ENCODE results near the gene KIRREL3.

DNA sequence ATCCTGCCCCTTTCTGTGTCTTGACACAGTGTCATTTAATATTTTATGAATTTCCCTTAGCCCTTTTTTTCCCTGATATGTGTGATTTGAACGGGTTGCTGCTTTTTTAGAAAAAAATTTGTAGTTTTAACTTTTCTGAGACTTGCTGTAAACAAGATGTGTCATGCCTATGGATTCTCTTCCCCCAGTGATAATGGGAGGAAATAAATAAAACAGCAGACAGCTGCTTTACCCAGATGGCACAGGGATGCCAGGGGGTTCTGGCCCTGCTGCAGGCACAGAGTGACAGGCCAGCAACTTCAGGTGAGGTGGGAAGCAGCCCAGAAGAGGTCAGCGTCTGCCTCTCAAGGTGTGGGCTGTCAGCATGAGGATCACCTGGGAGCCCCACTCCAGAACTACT lies 266.9 kb downstream of the KIRREL3 start:
- TF ChIP-seq POLR2AphosphoS5 (IDR thresholded peaks at IDR 0.05): no peak
- TF ChIP-seq, protein P1, sequence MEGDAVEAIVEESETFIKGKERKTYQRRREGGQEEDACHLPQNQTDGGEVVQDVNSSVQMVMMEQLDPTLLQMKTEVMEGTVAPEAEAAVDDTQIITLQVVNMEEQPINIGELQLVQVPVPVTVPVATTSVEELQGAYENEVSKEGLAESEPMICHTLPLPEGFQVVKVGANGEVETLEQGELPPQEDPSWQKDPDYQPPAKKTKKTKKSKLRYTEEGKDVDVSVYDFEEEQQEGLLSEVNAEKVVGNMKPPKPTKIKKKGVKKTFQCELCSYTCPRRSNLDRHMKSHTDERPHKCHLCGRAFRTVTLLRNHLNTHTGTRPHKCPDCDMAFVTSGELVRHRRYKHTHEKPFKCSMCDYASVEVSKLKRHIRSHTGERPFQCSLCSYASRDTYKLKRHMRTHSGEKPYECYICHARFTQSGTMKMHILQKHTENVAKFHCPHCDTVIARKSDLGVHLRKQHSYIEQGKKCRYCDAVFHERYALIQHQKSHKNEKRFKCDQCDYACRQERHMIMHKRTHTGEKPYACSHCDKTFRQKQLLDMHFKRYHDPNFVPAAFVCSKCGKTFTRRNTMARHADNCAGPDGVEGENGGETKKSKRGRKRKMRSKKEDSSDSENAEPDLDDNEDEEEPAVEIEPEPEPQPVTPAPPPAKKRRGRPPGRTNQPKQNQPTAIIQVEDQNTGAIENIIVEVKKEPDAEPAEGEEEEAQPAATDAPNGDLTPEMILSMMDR (IDR thresholded peaks at IDR 0.05 in 8 of 11, conservative IDR thresholded peaks at IDR 0.05 in 3 of 11): no peak
- TF ChIP-seq POLR2A (IDR thresholded peaks at IDR 0.05): no peak
